Activated naive CD8-positive, alpha-beta T cell treated with anti-CD3 and anti-CD28 coated beads, Interleukin-2, amount 10 ng/mL, durations not matched to agents 7 days and 5 days (primary cell): Measurements from ENCODE around the gene ZNF335. TPM values are rescaled to one million over a fixed set of nuclear protein-coding genes. Genes with fewer than 3 reads are reported as not detected.
"Not testable (repeated sequence)": the region's sequence is repeated elsewhere in the genome, so short reads cannot be mapped to it uniquely, and the experiment has no call there.

ENCODE experiments used
- ATAC-seq: fragments of 150-1000 bp; cut with Tn5 transposase; one replicate; pipeline ENCODE4 v1.10.0; 2021; ENCODE audit warnings: low read depth, moderate library complexity
- POLR2A ChIA-PET: fragments of 350-600 bp; sonication (Branson Sonifier 250); formaldehyde crosslinking; loops from one replicate; lab custom pipeline; 2021; ENCODE audit warnings: antibody characterized with exemption; lab: Charles Lee
- DNase-seq: peaks from one replicate; pipeline ENCODE4 v3.0.0; 2021
- H3K27ac Mint-ChIP-seq: one replicate; pipeline ENCODE4 v1.8.0; 2022; ENCODE audit warnings: mild to moderate bottlenecking, mixed read lengths
- H3K27me3 Mint-ChIP-seq: one replicate; pipeline ENCODE4 v1.8.0; 2022; ENCODE audit warnings: mild to moderate bottlenecking, moderate library complexity, mixed read lengths
- H3K36me3 Mint-ChIP-seq: one replicate; pipeline ENCODE4 v1.8.0; 2021; ENCODE audit warnings: mild to moderate bottlenecking, mixed read lengths
- H3K4me1 Mint-ChIP-seq: one replicate; pipeline ENCODE4 v1.8.0; 2021; ENCODE audit warnings: mixed read lengths
- H3K4me3 Mint-ChIP-seq: one replicate; pipeline ENCODE4 v1.8.0; 2022; ENCODE audit warnings: mild to moderate bottlenecking, moderate library complexity, mixed read lengths
- H3K9me3 Mint-ChIP-seq: one replicate; pipeline ENCODE4 v1.8.0; 2021; ENCODE audit warnings: mixed read lengths
- total RNA-seq, 2 experiments: library from RNA; stranded (reverse); gene quantifications; one replicate each; pipeline ENCODE4 v1.2.3, GENCODE V29; 2021

Gene ZNF335
- total RNA-seq, 2 experiments from 2014 or later, result 43.3 to 43.7 TPM

GRCh38 chr20:45911486-45912343 lies 60.3 kb downstream of the ZNF335 start, which contains the start of gene PLTP:
Gene PLTP, minus strand, starts transcription at chr20:45912155. Its CDS starts 703 bp downstream, at chr20:45911452.
- POLR2A ChIA-PET, result interaction anchor here (0.5 to 1.5 kb wide), 7 partner anchors 23 to 120 kb away, joined by 3 to 18 read pairs (median 4); partner anchors contain the start of genes DNTTIP1, PCIF1, UBE2C and WFDC3
- H3K9me3 Mint-ChIP-seq, result no peaks in the 10 kb centered on the region
- H3K4me1 Mint-ChIP-seq, result peaks cover 14% of the 10 kb centered on the region
- peak within 1 kb of the TSS; percentile 72 for H3K4me3 Mint-ChIP-seq
- DNase-seq (peak; percentile 62), ATAC-seq (no peak)
- H3K27me3 Mint-ChIP-seq, result peaks cover 9% of the 10 kb centered on the region
- H3K27ac Mint-ChIP-seq, result peak within 1 kb of the TSS; percentile 73
- no peaks in the 10 kb centered on the region for H3K36me3 Mint-ChIP-seq

- peaks cover 9% of the 10 kb centered on the region for H3K27me3 Mint-ChIP-seq
- ATAC-seq (peak; percentile 93), DNase-seq (peak; percentile 97)
- H3K27ac Mint-ChIP-seq, result peak overlapping the region; percentile 82
- H3K9me3 Mint-ChIP-seq, result no peaks in the 10 kb centered on the region
- H3K4me3 Mint-ChIP-seq, result peak overlapping the region; percentile 72
- POLR2A ChIA-PET, result interaction anchor here (0.7 to 1.5 kb wide), 8 partner anchors 19 to 119 kb away, joined by 3 to 18 read pairs (median 4); partner anchors contain the start of genes CTSA, DNTTIP1, NEURL2 and PCIF1
- no peaks in the 10 kb centered on the region for H3K36me3 Mint-ChIP-seq
- H3K4me1 Mint-ChIP-seq, result peaks cover 14% of the 10 kb centered on the region
These were observed 61.1 kb downstream of the ZNF335 start for GRCh38 chr20:45910670-45911485.

GRCh38 chr20:45909817-45910669 lies 62.0 kb downstream of the ZNF335 start:
- DNase-seq (no peak), ATAC-seq (no peak)
- Mint-ChIP-seq H3K4me3 (peak overlapping the region; percentile 72), H3K36me3 (no peaks in the 10 kb centered on the region), H3K4me1 (peaks cover 14% of the 10 kb centered on the region), H3K27ac (peak overlapping the region; percentile 82), H3K9me3 (no peaks in the 10 kb centered on the region), H3K27me3 (peaks cover 9% of the 10 kb centered on the region)
- POLR2A ChIA-PET, result interaction anchor here (0.8 to 2.0 kb wide), 6 partner anchors 18 to 97 kb away, joined by 4 to 13 read pairs (median 5); partner anchors contain the start of genes CTSA, NEURL2, PCIF1 and UBE2C

GRCh38 chr20:45909336-45909808 lies 62.6 kb downstream of the ZNF335 start:
- peaks cover 11% of the 10 kb centered on the region for H3K4me1 Mint-ChIP-seq
- DNase-seq (no peak), ATAC-seq (no peak)
- POLR2A ChIA-PET, result interaction anchor here (0.5 to 2.0 kb wide), 4 partner anchors 10 to 25 kb away, joined by 3 to 13 read pairs (median 7); partner anchors contain the start of genes CTSA, NEURL2 and PCIF1
- H3K4me3 Mint-ChIP-seq, result no peak overlapping the region
- peaks cover 7% of the 10 kb centered on the region for H3K27me3 Mint-ChIP-seq
- no peak overlapping the region for H3K27ac Mint-ChIP-seq
- no peaks in the 10 kb centered on the region for H3K36me3 Mint-ChIP-seq
- H3K9me3 Mint-ChIP-seq, result no peaks in the 10 kb centered on the region

GRCh38 chr20:45908084-45908483 lies 63.9 kb downstream of the ZNF335 start:
- Mint-ChIP-seq H3K9me3 (no peaks in the 10 kb centered on the region), H3K27ac (no peak overlapping the region), H3K4me1 (peaks cover 10% of the 10 kb centered on the region), H3K27me3 (peaks cover 6% of the 10 kb centered on the region), H3K36me3 (no peaks in the 10 kb centered on the region), H3K4me3 (no peak overlapping the region)
- POLR2A ChIA-PET, result no interaction called here
- DNase-seq, result no peak
- ATAC-seq, result no peak

- Mint-ChIP-seq H3K4me1 (peaks cover 10% of the 10 kb centered on the region), H3K27me3 (peaks cover 4% of the 10 kb centered on the region), H3K4me3 (no peak overlapping the region), H3K27ac (no peak overlapping the region), H3K9me3 (no peaks in the 10 kb centered on the region), H3K36me3 (no peaks in the 10 kb centered on the region)
- ATAC-seq (no peak), DNase-seq (no peak)
- POLR2A ChIA-PET, result no interaction called here
These were observed 64.6 kb downstream of the ZNF335 start for GRCh38 chr20:45907219-45907948.

GRCh38 chr20:45905505-45906079 lies 66.4 kb downstream of the ZNF335 start:
- ATAC-seq (no peak), DNase-seq (no peak)
- POLR2A ChIA-PET, result interaction anchor here (0.8 to 1.3 kb wide), 3 partner anchors 14 to 94 kb away, joined by 3 to 5 read pairs (median 3); partner anchors contain the start of genes CTSA and NEURL2
- no peaks in the 10 kb centered on the region for H3K9me3 Mint-ChIP-seq
- no peak overlapping the region for H3K4me3 Mint-ChIP-seq
- H3K27ac Mint-ChIP-seq, result no peak overlapping the region
- peaks cover 1% of the 10 kb centered on the region for H3K4me1 Mint-ChIP-seq
- no peaks in the 10 kb centered on the region for H3K36me3 Mint-ChIP-seq
- no peaks in the 10 kb centered on the region for H3K27me3 Mint-ChIP-seq

- no peaks in the 10 kb centered on the region for H3K27me3 Mint-ChIP-seq
- H3K4me1 Mint-ChIP-seq, result no peaks in the 10 kb centered on the region
- DNase-seq, result no peak
- no peaks in the 10 kb centered on the region for H3K36me3 Mint-ChIP-seq
- H3K27ac Mint-ChIP-seq, result peak overlapping the region; percentile 33
- no peak overlapping the region for H3K4me3 Mint-ChIP-seq
- no peaks in the 10 kb centered on the region for H3K9me3 Mint-ChIP-seq
- POLR2A ChIA-PET, result interaction anchor here (0.6 to 1.3 kb wide), 3 partner anchors 13 to 50 kb away, joined by 3 to 5 read pairs (median 3); partner anchors contain the start of genes CTSA and NEURL2
- ATAC-seq, result no peak
These were observed 67.2 kb downstream of the ZNF335 start for GRCh38 chr20:45904583-45905504.

GRCh38 chr20:45902199-45902701 lies 69.8 kb downstream of the ZNF335 start:
- Mint-ChIP-seq H3K4me1 (no peaks in the 10 kb centered on the region), H3K9me3 (no peaks in the 10 kb centered on the region), H3K27ac (no peak overlapping the region), H3K4me3 (no peak overlapping the region), H3K27me3 (no peaks in the 10 kb centered on the region), H3K36me3 (no peaks in the 10 kb centered on the region)
- DNase-seq (no peak), ATAC-seq (no peak)
- POLR2A ChIA-PET, result interaction anchor here (1.1 to 1.9 kb wide), 2 partner anchors 10 to 13 kb away, joined by 3 to 4 read pairs; no protein-coding TSS in a partner anchor

GRCh38 chr20:45901332-45901731 lies 70.7 kb downstream of the ZNF335 start:
- not testable (repeated sequence) for H3K9me3 Mint-ChIP-seq, DNase-seq, H3K27me3 Mint-ChIP-seq, H3K36me3 Mint-ChIP-seq, ATAC-seq, H3K4me3 Mint-ChIP-seq, H3K4me1 Mint-ChIP-seq, H3K27ac Mint-ChIP-seq
- POLR2A ChIA-PET, result interaction anchor here (1.1 to 1.9 kb wide), 2 partner anchors 9 to 12 kb away, joined by 3 to 4 read pairs; no protein-coding TSS in a partner anchor
